Gastroesophageal sphincter (tissue), 3 donors: ENCODE data around the gene MOCS3.

Source experiments
- CTCF ChIP-seq, 4 experiments: fragments of 200-600 bp in 2 of 4; fragments of 450-650 bp in 2 of 4; sonication (generic) in 1 of 4; IDR thresholded peaks; one replicate each; pipeline ENCODE4 v1.5.1; 2017 to 2019; ENCODE audit warnings: antibody characterized with exemption in 4 of 4, mild to moderate bottlenecking in 2 of 4, moderate library complexity in 2 of 4
- EP300 ChIP-seq: sonication (generic); formaldehyde crosslinking; IDR thresholded peaks from one replicate; pipeline ENCODE4 v1.6.1; 2017; ENCODE audit warnings: antibody characterized with exemption, mild to moderate bottlenecking
- POLR2A ChIP-seq, 2 donors: fragments of 450-650 bp; IDR thresholded peaks; one replicate each; pipeline ENCODE4 v1.6.1; 2017; ENCODE audit warnings: antibody characterized with exemption in 2 of 2, mild to moderate bottlenecking in 2 of 2, moderate library complexity in 1 of 2
- POLR2AphosphoS5 ChIP-seq: sonication (generic); formaldehyde crosslinking; IDR thresholded peaks from one replicate; pipeline ENCODE4 v1.6.1; 2017; ENCODE audit warnings: antibody characterized with exemption

- TF ChIP-seq CTCF (IDR thresholded peaks at IDR 0.05): no peak
- no peak for TF ChIP-seq POLR2A (IDR thresholded peaks at IDR 0.05)
- no peak for TF ChIP-seq POLR2AphosphoS5
- TF ChIP-seq EP300: no peak
Observed at GRCh38 chr20:51010043-51010365, 51.4 kb downstream of the MOCS3 start.
